GM12864 (cell line): ENCODE results near the gene UGT2A1.

ENCODE experiments used
- DNase-seq: peaks from one replicate; pipeline ENCODE4 v3.0.0-alpha.2; 2011; ENCODE audit warnings: low read depth
- H3K4me3 ChIP-seq: 2 replicates; pipeline ENCODE4 v1.5.1; 2011; ENCODE audit warnings: mild to moderate bottlenecking, low read depth, low read length, control low read depth
- TF ChIP-seq, protein P1 (sequence below): IDR thresholded peaks from 2 replicates; pipeline ENCODE4 v1.5.1; 2011; ENCODE audit warnings: low read depth, mild to moderate bottlenecking, moderate library complexity, low read length, control low read depth, inconsistent platforms; ENCODE audit errors: missing control alignments

The UGT2A1 gene

DNA sequence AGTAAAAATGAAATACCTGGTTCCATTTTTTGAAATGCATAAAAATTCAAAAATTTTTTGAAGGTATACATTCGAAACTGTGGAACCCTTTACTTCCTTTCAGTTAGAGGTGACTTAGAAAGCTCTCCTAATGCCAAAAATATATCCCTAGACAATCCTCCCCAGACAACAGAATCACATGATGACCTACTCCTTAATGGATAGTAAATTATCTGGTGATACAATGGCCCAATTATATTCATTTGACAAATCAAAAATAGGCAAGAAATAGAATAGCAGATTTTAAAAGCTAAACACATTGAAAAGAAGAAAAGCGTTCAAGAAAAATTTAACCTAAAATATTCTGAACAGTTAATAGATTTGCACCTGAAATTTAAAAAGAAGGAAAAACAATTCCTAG, 10.1 kb downstream of the UGT2A1 start:
- TF ChIP-seq, protein P1, sequence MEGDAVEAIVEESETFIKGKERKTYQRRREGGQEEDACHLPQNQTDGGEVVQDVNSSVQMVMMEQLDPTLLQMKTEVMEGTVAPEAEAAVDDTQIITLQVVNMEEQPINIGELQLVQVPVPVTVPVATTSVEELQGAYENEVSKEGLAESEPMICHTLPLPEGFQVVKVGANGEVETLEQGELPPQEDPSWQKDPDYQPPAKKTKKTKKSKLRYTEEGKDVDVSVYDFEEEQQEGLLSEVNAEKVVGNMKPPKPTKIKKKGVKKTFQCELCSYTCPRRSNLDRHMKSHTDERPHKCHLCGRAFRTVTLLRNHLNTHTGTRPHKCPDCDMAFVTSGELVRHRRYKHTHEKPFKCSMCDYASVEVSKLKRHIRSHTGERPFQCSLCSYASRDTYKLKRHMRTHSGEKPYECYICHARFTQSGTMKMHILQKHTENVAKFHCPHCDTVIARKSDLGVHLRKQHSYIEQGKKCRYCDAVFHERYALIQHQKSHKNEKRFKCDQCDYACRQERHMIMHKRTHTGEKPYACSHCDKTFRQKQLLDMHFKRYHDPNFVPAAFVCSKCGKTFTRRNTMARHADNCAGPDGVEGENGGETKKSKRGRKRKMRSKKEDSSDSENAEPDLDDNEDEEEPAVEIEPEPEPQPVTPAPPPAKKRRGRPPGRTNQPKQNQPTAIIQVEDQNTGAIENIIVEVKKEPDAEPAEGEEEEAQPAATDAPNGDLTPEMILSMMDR: no peak
- H3K4me3 ChIP-seq: no peak overlapping the region
- DNase-seq: no peak

GRCh38 chr4:69640289-69640688, 12.8 kb downstream of the UGT2A1 start:
- TF ChIP-seq, protein P1: no peak

DNA sequence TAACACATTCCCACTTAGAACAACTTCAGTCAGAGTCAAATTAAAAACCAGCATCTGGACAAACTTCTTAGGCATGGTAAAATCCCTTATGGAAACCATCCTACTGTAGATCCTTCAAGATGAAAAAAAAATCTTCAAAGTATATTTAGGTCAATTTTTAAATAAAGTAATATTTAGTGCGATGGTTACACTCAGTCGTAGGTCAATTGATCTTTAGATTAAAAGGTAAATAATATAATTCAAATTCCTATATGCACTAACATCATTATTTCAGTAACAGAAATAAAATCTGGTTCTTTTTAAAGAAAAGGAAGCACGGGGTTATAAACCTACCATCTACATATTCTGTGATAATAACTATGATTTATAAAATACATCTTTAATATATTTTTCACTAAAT, 13.5 kb downstream of the UGT2A1 start, which contains the start of gene UGT2A2:
Gene UGT2A2 (minus strand): TSS at position 101 of the 400 bp plus-strand sequence. CDS start 2 bp downstream, at position 99.
- TF ChIP-seq, protein P1: no peak
- no peak for DNase-seq
- H3K4me3 ChIP-seq: no peak within 1 kb of the TSS

More at GRCh38 chr4:69640289-69640688, 12.8 kb downstream of the UGT2A1 start:
- H3K4me3 ChIP-seq: no peak overlapping the region
- DNase-seq: no peak

DNA sequence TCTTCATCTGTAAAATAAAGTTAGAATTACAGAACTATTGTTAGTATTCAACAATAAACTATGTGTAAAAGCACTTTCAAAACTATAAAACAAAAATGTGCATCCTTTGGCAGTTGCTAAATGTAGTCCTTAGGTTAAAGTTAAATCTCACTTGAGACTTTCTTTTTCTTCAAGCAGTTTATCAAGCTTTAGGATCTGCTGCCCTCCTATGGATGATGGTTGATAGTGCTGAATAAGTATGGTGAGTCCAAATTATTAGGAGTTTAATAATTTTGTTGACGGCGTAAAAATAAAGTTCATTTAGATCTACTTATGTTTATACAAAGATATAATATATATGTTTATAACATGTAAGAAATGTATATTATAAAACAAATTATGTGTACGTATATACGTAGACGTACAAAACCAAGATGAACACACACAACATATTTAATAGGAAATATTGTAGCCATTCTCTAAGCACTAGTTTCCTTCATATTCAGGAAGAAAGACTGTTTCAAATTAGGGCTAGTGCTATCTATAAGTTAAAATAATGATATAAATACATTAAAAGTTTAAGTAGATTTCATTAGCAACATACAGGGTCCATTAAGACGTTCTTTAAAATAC, 35.9 kb downstream of the UGT2A1 start:
- TF ChIP-seq, protein P1: peak; percentile 25
- DNase-seq: peak; percentile 8
- no peak overlapping the region for H3K4me3 ChIP-seq

DNA sequence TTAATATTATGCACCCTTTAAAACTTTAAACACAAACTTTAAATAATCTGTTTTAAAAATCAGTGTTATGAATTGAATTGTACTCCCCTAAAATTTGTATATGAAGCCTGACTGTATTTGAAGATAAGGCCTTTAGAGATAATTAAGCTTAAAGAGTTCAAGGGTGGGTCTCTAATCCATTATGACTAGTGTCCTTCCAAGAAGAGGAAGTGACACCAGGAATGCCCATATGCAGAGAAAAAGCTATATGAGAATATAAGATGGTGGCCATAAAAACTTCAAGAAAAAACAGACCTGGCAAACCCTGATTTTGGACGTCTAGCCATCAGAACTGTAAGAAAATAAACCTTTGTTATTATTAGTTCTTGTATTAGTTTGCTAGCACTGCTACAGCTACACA, 42.6 kb downstream of the UGT2A1 start:
- no peak for DNase-seq
- no peak overlapping the region for H3K4me3 ChIP-seq
- TF ChIP-seq, protein P1: no peak

GRCh38 chr4:69601065-69601464, 52.0 kb downstream of the UGT2A1 start:
- no peak overlapping the region for H3K4me3 ChIP-seq
- no peak for DNase-seq
- TF ChIP-seq, protein P1: no peak

- no peak overlapping the region for H3K4me3 ChIP-seq
- DNase-seq: no peak
- TF ChIP-seq, protein P1: no peak
These were observed 53.0 kb downstream of the UGT2A1 start for GRCh38 chr4:69600013-69600412.
